Measurements from ENCODE around the gene SLC12A2. TPM values are rescaled to one million over a fixed set of nuclear protein-coding genes. Genes with fewer than 3 reads are reported as not detected.
A peak's percentile ranks its signal among the peaks of the same experiment; 100 is the strongest.

SLC12A2 gene
- total RNA-seq, 1 donor from 2014 or later: 25.7 TPM

DNA sequence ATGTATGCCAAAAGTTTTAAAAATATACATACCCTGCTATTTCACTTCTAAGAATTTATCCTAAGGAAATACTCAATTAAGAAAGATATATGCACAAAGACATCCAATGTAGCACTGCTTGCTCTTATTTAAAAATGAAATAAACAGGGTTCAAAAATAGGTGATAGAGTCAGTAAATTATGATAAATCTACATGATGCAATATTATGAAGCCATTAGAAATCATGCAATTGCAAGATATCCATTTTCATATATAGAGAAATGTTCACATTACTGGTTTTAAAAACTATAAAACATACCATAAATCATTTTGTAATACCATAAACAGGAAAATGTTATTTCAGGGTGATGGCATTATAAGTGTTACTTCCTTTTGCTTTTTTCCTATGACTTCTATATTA, 8.6 kb upstream of the SLC12A2 start:
- Mint-ChIP-seq H3K27me3 (ENCODE audit: low read depth) (no peaks in the 10 kb centered on the region), H3K9me3 (ENCODE audit: low read depth) (no peaks in the 10 kb centered on the region), H3K4me1 (ENCODE audit: low read depth) (peaks cover 13% of the 10 kb centered on the region)

GRCh38 chr5:128077526-128077925, 6.0 kb upstream of the SLC12A2 start:
- no peak for DNase-seq (ENCODE audit: low spot score)
- H3K9me3 Mint-ChIP-seq (ENCODE audit: low read depth): no peaks in the 10 kb centered on the region
- H3K36me3 Mint-ChIP-seq (ENCODE audit: low read depth): no peaks in the 10 kb centered on the region
- H3K27ac Mint-ChIP-seq (ENCODE audit: unreplicated experiment): no peak overlapping the region
- H3K27me3 Mint-ChIP-seq (ENCODE audit: low read depth): no peaks in the 10 kb centered on the region
- peaks cover 37% of the 10 kb centered on the region for H3K4me1 Mint-ChIP-seq (ENCODE audit: low read depth)
- H3K4me3 Mint-ChIP-seq (ENCODE audit: unreplicated experiment): no peak overlapping the region
- TF ChIP-seq, protein P1, sequence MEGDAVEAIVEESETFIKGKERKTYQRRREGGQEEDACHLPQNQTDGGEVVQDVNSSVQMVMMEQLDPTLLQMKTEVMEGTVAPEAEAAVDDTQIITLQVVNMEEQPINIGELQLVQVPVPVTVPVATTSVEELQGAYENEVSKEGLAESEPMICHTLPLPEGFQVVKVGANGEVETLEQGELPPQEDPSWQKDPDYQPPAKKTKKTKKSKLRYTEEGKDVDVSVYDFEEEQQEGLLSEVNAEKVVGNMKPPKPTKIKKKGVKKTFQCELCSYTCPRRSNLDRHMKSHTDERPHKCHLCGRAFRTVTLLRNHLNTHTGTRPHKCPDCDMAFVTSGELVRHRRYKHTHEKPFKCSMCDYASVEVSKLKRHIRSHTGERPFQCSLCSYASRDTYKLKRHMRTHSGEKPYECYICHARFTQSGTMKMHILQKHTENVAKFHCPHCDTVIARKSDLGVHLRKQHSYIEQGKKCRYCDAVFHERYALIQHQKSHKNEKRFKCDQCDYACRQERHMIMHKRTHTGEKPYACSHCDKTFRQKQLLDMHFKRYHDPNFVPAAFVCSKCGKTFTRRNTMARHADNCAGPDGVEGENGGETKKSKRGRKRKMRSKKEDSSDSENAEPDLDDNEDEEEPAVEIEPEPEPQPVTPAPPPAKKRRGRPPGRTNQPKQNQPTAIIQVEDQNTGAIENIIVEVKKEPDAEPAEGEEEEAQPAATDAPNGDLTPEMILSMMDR (IDR thresholded peaks at IDR 0.05): no peak

More for the DNA sequence above, 8.6 kb upstream of the SLC12A2 start:
- no peak for DNase-seq (ENCODE audit: low spot score)
- H3K36me3 Mint-ChIP-seq (ENCODE audit: low read depth): no peaks in the 10 kb centered on the region
- H3K4me3 Mint-ChIP-seq (ENCODE audit: unreplicated experiment): no peak overlapping the region
- TF ChIP-seq, protein P1 (IDR thresholded peaks at IDR 0.05): no peak
- H3K27ac Mint-ChIP-seq (ENCODE audit: unreplicated experiment): no peak overlapping the region

DNA sequence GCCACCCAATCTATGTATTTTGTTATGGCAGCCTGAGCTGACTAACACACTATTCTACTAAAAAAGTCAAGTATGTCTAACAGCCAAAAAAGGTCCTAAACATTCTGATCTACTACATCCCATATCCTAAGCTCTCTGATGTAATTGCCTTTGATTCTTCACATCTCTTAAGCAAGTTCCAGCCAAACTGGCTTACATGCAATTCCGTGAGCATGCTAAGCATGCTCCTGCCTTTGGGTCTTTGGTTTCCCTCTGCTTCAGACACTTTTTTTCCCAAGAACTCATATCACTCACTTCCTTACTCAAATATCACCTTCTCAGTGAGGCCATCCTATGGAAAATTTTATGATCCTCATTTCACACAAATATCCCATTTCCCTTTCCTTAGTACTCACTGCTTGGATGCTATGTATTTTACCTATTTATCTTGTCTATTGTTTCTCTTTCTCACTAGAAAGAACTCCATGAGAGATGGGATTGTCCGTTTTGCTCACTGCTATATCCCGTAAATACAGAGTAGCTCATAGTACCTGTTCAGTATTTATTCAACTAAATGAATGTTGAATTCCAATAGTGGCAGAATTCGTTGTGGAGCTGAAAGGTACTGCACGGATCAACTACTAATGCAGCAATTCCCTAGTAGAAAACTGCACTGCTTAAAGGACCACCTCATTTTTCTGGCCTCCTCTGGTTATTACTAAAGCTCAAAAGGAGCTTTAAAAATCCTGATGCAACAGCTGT, 2.3 kb upstream of the SLC12A2 start:
- TF ChIP-seq, protein P1 (IDR thresholded peaks at IDR 0.05): peak; percentile 52
- H3K4me1 Mint-ChIP-seq (ENCODE audit: low read depth): peaks cover 51% of the 10 kb centered on the region
- H3K4me3 Mint-ChIP-seq (ENCODE audit: unreplicated experiment): peak overlapping the region; percentile 90
- H3K36me3 Mint-ChIP-seq (ENCODE audit: low read depth): no peaks in the 10 kb centered on the region
- no peak for DNase-seq (ENCODE audit: low spot score)
- H3K9me3 Mint-ChIP-seq (ENCODE audit: low read depth): no peaks in the 10 kb centered on the region
- no peaks in the 10 kb centered on the region for H3K27me3 Mint-ChIP-seq (ENCODE audit: low read depth)
- peak overlapping the region; percentile 97 for H3K27ac Mint-ChIP-seq (ENCODE audit: unreplicated experiment)

DNA sequence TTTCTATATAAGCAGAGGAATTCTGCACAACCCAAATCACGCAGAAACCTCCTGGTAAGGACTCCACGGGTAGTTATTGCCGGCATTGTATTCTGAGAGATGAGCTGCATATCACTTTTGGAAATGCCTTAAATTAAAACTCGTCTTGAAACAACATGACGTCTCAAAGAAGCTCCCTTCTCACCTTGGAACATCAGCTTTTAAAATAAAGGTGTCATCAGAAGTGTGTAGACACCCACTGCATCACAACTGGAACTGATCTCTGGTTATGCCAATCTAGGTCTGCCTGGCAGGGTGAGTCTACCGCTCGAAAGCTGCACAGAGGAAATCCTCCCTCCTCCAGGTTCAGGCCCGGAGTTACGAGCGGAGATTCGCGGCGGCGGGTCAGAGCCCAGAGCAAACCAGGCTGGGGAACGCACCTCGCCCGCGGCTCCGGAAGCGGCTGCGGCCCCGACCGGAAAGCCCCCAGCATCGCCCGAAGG, 974 bp upstream of the SLC12A2 start:
- no peak for DNase-seq (ENCODE audit: low spot score)
- TF ChIP-seq, protein P1 (IDR thresholded peaks at IDR 0.05): no peak
- Mint-ChIP-seq H3K4me1 (ENCODE audit: low read depth) (peaks cover 49% of the 10 kb centered on the region), H3K36me3 (ENCODE audit: low read depth) (no peaks in the 10 kb centered on the region), H3K4me3 (ENCODE audit: unreplicated experiment) (peak overlapping the region; percentile 90), H3K27me3 (ENCODE audit: low read depth) (no peaks in the 10 kb centered on the region), H3K27ac (ENCODE audit: unreplicated experiment) (peak overlapping the region; percentile 97), H3K9me3 (ENCODE audit: low read depth) (no peaks in the 10 kb centered on the region)

- H3K36me3 Mint-ChIP-seq (ENCODE audit: low read depth): no peaks in the 10 kb centered on the region
- peak; percentile 85 for DNase-seq (ENCODE audit: low spot score)
- H3K27me3 Mint-ChIP-seq (ENCODE audit: low read depth): no peaks in the 10 kb centered on the region
- TF ChIP-seq, protein P1 (IDR thresholded peaks at IDR 0.05): peak; percentile 78
- H3K27ac Mint-ChIP-seq (ENCODE audit: unreplicated experiment): no peak overlapping the region
- H3K9me3 Mint-ChIP-seq (ENCODE audit: low read depth): no peaks in the 10 kb centered on the region
- peaks cover 45% of the 10 kb centered on the region for H3K4me1 Mint-ChIP-seq (ENCODE audit: low read depth)
- peak overlapping the region; percentile 44 for H3K4me3 Mint-ChIP-seq (ENCODE audit: unreplicated experiment)
These were observed 253 bp downstream of the SLC12A2 start for GRCh38 chr5:128083811-128084227.
